ENCODE data around the gene ARAF.

The ARAF gene

GRCh38 chrX:47584714-47585113 is 23.7 kb downstream of the ARAF start:
- ChIA-PET CTCF (no interaction called here), POLR2A (no interaction called here)
- TF ChIP-seq KLF16 (tag by site-specific recombination; IDR thresholded peaks at IDR 0.05) (no peak), ZNF837 (tag by site-specific recombination; IDR thresholded peaks at IDR 0.05) (no peak), SP3 (tag by site-specific recombination; IDR thresholded peaks at IDR 0.05) (no peak), ZNF561 (tag by site-specific recombination; IDR thresholded peaks at IDR 0.05; ENCODE audit: borderline replicate concordance) (no peak)

GRCh38 chrX:47585273-47585672 is 24.3 kb downstream of the ARAF start:
- H3K27ac ChIP-seq (ENCODE audit: extremely low read depth, low read depth, low read length) = no peak overlapping the region
- POLR2A ChIA-PET = interaction anchor here (0.8 kb wide), 1 partner anchor 65 kb away, joined by 3 read pairs; the partner anchor contains the start of gene ELK1
- H3K4me1 ChIP-seq (ENCODE audit: control insufficient read depth, insufficient read depth, low read length) = no peaks in the 10 kb centered on the region; the same call in 1 of the 2 replicates
- peaks cover 0 to 33% of the 10 kb centered on the region in 2 experiments; a peak in 1 of 3 replicates for H3K36me3 ChIP-seq (ENCODE audit: control insufficient read depth in 2 of 2, insufficient read depth in 1 of 2, low read length in 2 of 2)
- H3K4me3 ChIP-seq (ENCODE audit: low read depth, low read length) = no peak overlapping the region
- CTCF ChIA-PET = no interaction called here
- H3K9me3 ChIP-seq (ENCODE audit: control insufficient read depth, insufficient read depth, low read depth, low read length) = no peaks in the 10 kb centered on the region
- no peak for TF ChIP-seq ZNF280C (tag by site-specific recombination; IDR thresholded peaks at IDR 0.05)
- no peak for TF ChIP-seq ZNF670 (tag by site-specific recombination; IDR thresholded peaks at IDR 0.05; ENCODE audit: low read depth)
- TF ChIP-seq MYNN (tag by site-specific recombination; IDR thresholded peaks at IDR 0.05; ENCODE audit: borderline replicate concordance) = no peak
- no peak for TF ChIP-seq ZNF624 (tag by site-specific recombination; IDR thresholded peaks at IDR 0.05)
- TF ChIP-seq ZNF248 (tag by site-specific recombination; IDR thresholded peaks at IDR 0.05) = no peak
- no peak for TF ChIP-seq ZXDB (tag by site-specific recombination; IDR thresholded peaks at IDR 0.05)
- no peak for TF ChIP-seq ZNF610 (tag by site-specific recombination; IDR thresholded peaks at IDR 0.05; ENCODE audit: borderline replicate concordance)
- no peak for TF ChIP-seq GLIS1 (tag by site-specific recombination; IDR thresholded peaks at IDR 0.05)
- TF ChIP-seq ZNF639 (tag by site-specific recombination; IDR thresholded peaks at IDR 0.05) = no peak
- TF ChIP-seq ZNF707 (tag by site-specific recombination; IDR thresholded peaks at IDR 0.05) = no peak

More at GRCh38 chrX:47584714-47585113, 23.7 kb downstream of the ARAF start:
- Histone ChIP-seq H3K36me3 (ENCODE audit: control insufficient read depth in 2 of 2, insufficient read depth in 1 of 2, low read length in 2 of 2) (peaks cover 0 to 33% of the 10 kb centered on the region in 2 experiments; a peak in 1 of 3 replicates), H3K4me1 (ENCODE audit: control insufficient read depth, insufficient read depth, low read length) (no peaks in the 10 kb centered on the region; the same call in 1 of the 2 replicates), H3K9me3 (ENCODE audit: control insufficient read depth, insufficient read depth, low read depth, low read length) (no peaks in the 10 kb centered on the region), H3K27ac (ENCODE audit: extremely low read depth, low read depth, low read length) (no peak overlapping the region), H3K4me3 (ENCODE audit: low read depth, low read length) (no peak overlapping the region)

- CTCF ChIA-PET = no interaction called here
- POLR2A ChIA-PET = interaction anchor here (0.8 kb wide), 1 partner anchor 64 kb away, joined by 3 read pairs; the partner anchor contains the start of gene ELK1
- Histone ChIP-seq H3K4me3 (ENCODE audit: low read depth, low read length) (no peak overlapping the region), H3K27ac (ENCODE audit: extremely low read depth, low read depth, low read length) (no peak overlapping the region), H3K9me3 (ENCODE audit: control insufficient read depth, insufficient read depth, low read depth, low read length) (no peaks in the 10 kb centered on the region), H3K4me1 (ENCODE audit: control insufficient read depth, insufficient read depth, low read length) (no peaks in the 10 kb centered on the region; the same call in 1 of the 2 replicates), H3K36me3 (ENCODE audit: control insufficient read depth in 2 of 2, insufficient read depth in 1 of 2, low read length in 2 of 2) (peaks cover 0 to 33% of the 10 kb centered on the region in 2 experiments; a peak in 1 of 3 replicates)
- no peak for TF ChIP-seq ZSCAN5A (tag by site-specific recombination; IDR thresholded peaks at IDR 0.05)
- TF ChIP-seq AEBP2 (tag by site-specific recombination; IDR thresholded peaks at IDR 0.05; ENCODE audit: borderline replicate concordance) = no peak
Observed at GRCh38 chrX:47586043-47586787, 25.2 kb downstream of the ARAF start.
